Thyroid gland (tissue), 4 donors: ENCODE measurements around the gene ILRUN.

ENCODE experiments used
- CTCF ChIP-seq, 6 experiments: fragments of 200-600 bp in 3 of 6; fragments of 450-650 bp in 3 of 6; sonication (generic) in 3 of 6; IDR thresholded peaks; one replicate each; pipeline ENCODE4 v1.5.1; 2016 to 2019; ENCODE audit warnings: antibody characterized with exemption in 6 of 6, mild to moderate bottlenecking in 2 of 6, inconsistent platforms in 1 of 6, moderate library complexity in 1 of 6
- POLR2A ChIP-seq, 2 donors: fragments of 450-650 bp; IDR thresholded peaks; one replicate each; pipeline ENCODE4 v1.6.1; 2017; ENCODE audit warnings: antibody characterized with exemption in 2 of 2, mild to moderate bottlenecking in 2 of 2, moderate library complexity in 1 of 2

GRCh38 chr6:34743625-34744293, 47.2 kb upstream of the ILRUN start:
- TF ChIP-seq CTCF (IDR thresholded peaks at IDR 0.05), result no peak
- no peak for TF ChIP-seq POLR2A (IDR thresholded peaks at IDR 0.05)
